Measurements from ENCODE around the gene CTIF. TPM values are rescaled to one million over a fixed set of nuclear protein-coding genes. Genes with fewer than 3 reads are reported as not detected.

Gene CTIF
- total RNA-seq, 1 donor from 2014 or later, result 137 TPM

DNA sequence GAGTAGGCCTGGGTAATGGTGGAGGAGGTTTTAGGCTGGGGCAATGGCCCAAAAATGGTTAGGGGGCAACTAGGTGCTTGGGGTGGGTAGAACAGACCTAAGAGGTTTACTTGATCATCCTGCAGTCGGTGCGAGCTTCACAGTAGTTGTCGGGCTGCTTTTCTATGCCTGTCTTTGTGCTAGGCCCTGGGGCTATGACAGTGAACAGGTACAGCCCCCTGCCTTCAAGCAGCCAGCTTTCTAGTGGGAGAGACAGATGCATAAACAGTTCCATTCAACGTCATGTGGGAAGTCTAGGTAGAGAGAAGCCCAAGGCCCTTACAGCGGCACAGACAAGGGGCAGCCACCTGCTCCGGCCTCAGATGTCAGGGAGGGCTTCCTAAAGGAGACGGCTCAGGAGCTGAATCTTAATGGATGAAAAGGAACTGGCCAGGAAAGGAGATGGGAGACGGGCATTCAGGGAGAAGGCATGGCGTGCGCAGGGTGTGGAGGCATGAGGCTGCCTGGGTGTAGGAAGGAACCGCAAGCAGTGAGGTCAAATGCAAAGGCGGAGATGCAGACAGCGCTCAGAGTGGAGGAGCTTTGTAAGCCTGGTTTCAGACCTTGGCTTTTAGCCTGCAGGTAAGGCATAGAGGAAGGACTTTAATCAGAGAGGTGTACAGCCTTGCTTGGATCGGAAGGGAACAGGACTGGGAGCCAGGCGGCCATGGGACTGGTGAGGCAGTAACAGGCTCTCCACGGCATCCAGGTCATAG is 6.0 kb downstream of the CTIF start:
- Mint-ChIP-seq H3K4me1 (ENCODE audit: low read depth, unreplicated experiment) (peaks cover 69% of the 10 kb centered on the region), H3K27me3 (ENCODE audit: unreplicated experiment) (peaks cover 12% of the 10 kb centered on the region), H3K27ac (ENCODE audit: unreplicated experiment) (peak overlapping the region; percentile 90), H3K9me3 (ENCODE audit: unreplicated experiment) (peaks cover 21% of the 10 kb centered on the region), H3K4me3 (ENCODE audit: unreplicated experiment) (peak overlapping the region; percentile 76), H3K36me3 (ENCODE audit: unreplicated experiment) (no peaks in the 10 kb centered on the region)
- no peak for DNase-seq
- TF ChIP-seq, protein P1, sequence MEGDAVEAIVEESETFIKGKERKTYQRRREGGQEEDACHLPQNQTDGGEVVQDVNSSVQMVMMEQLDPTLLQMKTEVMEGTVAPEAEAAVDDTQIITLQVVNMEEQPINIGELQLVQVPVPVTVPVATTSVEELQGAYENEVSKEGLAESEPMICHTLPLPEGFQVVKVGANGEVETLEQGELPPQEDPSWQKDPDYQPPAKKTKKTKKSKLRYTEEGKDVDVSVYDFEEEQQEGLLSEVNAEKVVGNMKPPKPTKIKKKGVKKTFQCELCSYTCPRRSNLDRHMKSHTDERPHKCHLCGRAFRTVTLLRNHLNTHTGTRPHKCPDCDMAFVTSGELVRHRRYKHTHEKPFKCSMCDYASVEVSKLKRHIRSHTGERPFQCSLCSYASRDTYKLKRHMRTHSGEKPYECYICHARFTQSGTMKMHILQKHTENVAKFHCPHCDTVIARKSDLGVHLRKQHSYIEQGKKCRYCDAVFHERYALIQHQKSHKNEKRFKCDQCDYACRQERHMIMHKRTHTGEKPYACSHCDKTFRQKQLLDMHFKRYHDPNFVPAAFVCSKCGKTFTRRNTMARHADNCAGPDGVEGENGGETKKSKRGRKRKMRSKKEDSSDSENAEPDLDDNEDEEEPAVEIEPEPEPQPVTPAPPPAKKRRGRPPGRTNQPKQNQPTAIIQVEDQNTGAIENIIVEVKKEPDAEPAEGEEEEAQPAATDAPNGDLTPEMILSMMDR (IDR thresholded peaks at IDR 0.05; ENCODE audit: partially characterized antibody, unreplicated experiment), result no peak

DNA sequence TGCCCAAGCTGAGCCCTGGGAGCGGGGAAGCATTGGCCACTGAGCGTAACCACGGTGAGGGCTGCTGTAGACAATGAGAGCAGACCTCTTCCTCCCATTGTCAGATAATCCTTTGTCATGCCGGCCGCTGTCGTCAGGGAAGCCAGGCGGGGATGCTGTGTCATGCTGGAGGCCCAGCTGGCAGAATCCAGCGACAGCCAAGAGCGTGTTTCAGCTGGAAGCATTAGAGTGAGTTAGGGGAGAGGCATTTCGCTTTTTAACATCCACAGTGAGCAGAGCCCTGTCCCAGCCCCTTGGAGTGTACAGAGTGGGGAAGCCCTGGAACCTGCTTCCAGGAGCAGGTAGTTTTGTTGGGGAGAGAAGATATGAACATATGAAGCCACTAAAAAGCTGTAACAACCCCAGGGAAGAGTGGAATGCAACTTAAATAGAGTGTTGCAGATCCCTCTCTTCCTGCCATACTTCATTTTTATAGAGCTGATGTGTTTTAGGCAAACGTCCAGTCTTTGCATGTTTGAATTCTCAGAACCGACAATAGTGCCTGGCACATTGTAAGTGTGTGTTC is 7.0 kb downstream of the CTIF start:
- Mint-ChIP-seq H3K4me1 (ENCODE audit: low read depth, unreplicated experiment) (peaks cover 74% of the 10 kb centered on the region), H3K4me3 (ENCODE audit: unreplicated experiment) (peak overlapping the region; percentile 67), H3K27me3 (ENCODE audit: unreplicated experiment) (peaks cover 15% of the 10 kb centered on the region)

DNA sequence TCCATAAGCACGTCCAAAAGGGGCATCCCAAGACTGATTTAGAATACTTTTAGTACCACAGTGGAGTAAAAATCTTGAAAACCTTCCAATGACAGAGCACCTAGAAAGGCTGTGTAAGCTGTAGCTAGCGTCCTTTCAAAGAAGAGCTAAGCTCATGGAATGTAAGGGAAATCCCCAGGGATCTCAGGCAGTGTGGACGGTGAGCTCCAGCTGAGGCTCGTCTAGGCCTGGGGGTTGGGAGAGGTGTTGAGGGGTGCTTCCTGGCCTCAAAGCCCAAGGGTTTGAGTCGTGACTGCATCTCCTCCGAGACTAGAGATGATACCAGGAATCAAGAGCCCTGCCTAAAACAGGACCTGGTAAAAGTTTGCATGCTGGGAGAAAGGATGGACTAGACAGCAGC is 7.6 kb downstream of the CTIF start:
- H3K9me3 Mint-ChIP-seq (ENCODE audit: unreplicated experiment), result peaks cover 20% of the 10 kb centered on the region
- peaks cover 73% of the 10 kb centered on the region for H3K4me1 Mint-ChIP-seq (ENCODE audit: low read depth, unreplicated experiment)
- peak overlapping the region; percentile 90 for H3K27ac Mint-ChIP-seq (ENCODE audit: unreplicated experiment)
- DNase-seq, result no peak
- TF ChIP-seq, protein P1 (IDR thresholded peaks at IDR 0.05; ENCODE audit: partially characterized antibody, unreplicated experiment), result no peak
- peak overlapping the region; percentile 67 for H3K4me3 Mint-ChIP-seq (ENCODE audit: unreplicated experiment)
- H3K36me3 Mint-ChIP-seq (ENCODE audit: unreplicated experiment), result peaks cover 10% of the 10 kb centered on the region
- H3K27me3 Mint-ChIP-seq (ENCODE audit: unreplicated experiment), result peaks cover 14% of the 10 kb centered on the region

More for the DNA sequence above, 7.0 kb downstream of the CTIF start:
- Mint-ChIP-seq H3K27ac (ENCODE audit: unreplicated experiment) (peak overlapping the region; percentile 90), H3K36me3 (ENCODE audit: unreplicated experiment) (peaks cover 5% of the 10 kb centered on the region), H3K9me3 (ENCODE audit: unreplicated experiment) (peaks cover 20% of the 10 kb centered on the region)
- peak; percentile 83 for DNase-seq
- TF ChIP-seq, protein P1 (IDR thresholded peaks at IDR 0.05; ENCODE audit: partially characterized antibody, unreplicated experiment), result no peak

DNA sequence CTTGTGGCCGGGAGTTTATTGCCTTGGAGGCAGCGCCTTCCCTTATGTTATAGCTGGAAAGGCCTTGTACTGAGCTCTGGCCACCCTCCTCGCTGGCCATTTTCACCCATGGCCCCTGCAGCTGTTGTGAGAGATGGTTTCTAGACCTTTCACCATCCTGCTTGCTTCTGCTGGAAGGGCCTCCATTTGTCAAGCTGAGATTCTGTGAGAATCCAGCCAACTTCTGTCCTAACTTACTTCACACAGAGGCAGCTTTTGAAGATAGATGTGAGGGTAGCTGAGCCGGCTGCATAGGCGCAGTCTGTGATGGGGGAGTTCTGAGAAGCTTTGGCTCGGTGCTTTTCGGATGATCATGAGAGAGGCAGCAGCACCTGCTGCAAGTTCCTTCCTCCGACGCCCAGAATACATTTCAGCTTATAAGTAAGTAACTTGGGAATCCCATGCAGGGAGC is 8.7 kb downstream of the CTIF start:
- H3K9me3 Mint-ChIP-seq (ENCODE audit: unreplicated experiment), result peaks cover 16% of the 10 kb centered on the region
- no peak overlapping the region for H3K27ac Mint-ChIP-seq (ENCODE audit: unreplicated experiment)
- TF ChIP-seq, protein P1 (IDR thresholded peaks at IDR 0.05; ENCODE audit: partially characterized antibody, unreplicated experiment), result no peak
- no peak overlapping the region for H3K4me3 Mint-ChIP-seq (ENCODE audit: unreplicated experiment)
- no peak for DNase-seq
- H3K36me3 Mint-ChIP-seq (ENCODE audit: unreplicated experiment), result peaks cover 11% of the 10 kb centered on the region
- H3K27me3 Mint-ChIP-seq (ENCODE audit: unreplicated experiment), result peaks cover 12% of the 10 kb centered on the region
- H3K4me1 Mint-ChIP-seq (ENCODE audit: low read depth, unreplicated experiment), result peaks cover 67% of the 10 kb centered on the region
